Activated CD4-positive, CD25-positive, alpha-beta regulatory T cell treated with anti-CD3 and anti-CD28 coated beads, Interleukin-2, amount 50 U/mL, for 24 hours (primary cell): Measurements from ENCODE around the gene FAM76B.
"Not testable (repeated sequence)": the region's sequence is repeated elsewhere in the genome, so short reads cannot be mapped to it uniquely, and the experiment has no call there.

Experiments
- ATAC-seq, 2 donors: fragments of 150-1000 bp; cut with Tn5 transposase; one replicate each; pipeline ENCODE4 v1.10.0; 2021; ENCODE audit warnings: mild to moderate bottlenecking in 1 of 2, moderate library complexity in 1 of 2

The FAM76B gene

DNA sequence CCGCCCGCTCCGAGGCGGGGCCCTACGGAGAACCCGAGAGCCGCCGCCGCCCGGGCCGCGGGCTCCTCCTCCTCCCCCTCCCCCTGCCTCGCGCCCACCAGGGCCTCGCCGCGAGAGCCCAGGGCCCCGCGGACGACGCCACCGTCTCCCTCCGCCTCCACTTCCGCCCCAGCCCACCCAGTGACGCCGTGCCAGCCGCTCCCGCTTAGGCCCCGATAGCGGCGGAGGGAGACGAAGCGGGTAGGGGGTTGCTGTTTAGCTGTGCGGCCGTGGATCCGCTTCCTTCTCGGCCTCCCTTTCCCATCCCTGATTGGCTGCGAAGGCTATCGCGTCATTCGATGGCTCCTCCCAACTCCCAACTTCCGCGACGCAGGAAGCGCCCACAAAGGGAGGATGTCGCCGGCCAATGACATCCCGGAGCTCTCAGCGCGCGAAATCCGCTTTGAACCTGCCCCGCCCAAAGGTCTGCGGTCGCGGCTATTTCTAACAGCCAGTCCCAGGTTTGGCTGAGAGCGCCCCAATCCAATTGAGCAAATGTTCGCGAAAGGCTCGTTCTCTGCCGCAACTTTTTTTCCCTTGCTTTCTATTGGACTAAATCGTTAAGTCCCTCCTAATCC is at the start of gene FAM76B:
TSS of gene FAM76B (minus strand) at position 277 of the 617 bp plus-strand sequence. CDS start 304 bp downstream, outside the sequence.
- ATAC-seq = peak; percentile 77 to 82

- ATAC-seq = peak; percentile 66 to 67
These were observed 46.3 kb upstream of the FAM76B start for GRCh38 chr11:95835768-95836488.

DNA sequence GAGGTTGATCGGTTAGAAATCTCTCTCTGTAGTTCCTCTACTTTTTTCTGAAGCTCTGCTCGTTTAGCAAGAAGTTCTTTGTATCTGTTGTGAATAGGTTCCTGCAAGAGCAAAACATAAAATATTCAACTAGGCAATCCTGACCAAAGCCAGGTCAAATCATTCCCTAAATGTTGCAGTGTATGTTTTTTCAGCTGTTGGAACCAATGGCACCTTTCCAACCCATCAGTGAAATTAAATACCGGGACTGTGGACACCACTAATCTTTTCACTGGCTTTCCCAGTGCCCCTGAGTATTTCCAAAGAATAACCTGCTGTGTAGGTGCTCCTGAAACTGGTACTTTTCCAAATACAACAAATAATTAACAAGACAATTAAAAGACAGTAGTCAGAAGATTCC is 45.8 kb upstream of the FAM76B start:
- ATAC-seq = no peak

GRCh38 chr11:95833378-95833777 is 43.8 kb upstream of the FAM76B start:
- no peak for ATAC-seq

DNA sequence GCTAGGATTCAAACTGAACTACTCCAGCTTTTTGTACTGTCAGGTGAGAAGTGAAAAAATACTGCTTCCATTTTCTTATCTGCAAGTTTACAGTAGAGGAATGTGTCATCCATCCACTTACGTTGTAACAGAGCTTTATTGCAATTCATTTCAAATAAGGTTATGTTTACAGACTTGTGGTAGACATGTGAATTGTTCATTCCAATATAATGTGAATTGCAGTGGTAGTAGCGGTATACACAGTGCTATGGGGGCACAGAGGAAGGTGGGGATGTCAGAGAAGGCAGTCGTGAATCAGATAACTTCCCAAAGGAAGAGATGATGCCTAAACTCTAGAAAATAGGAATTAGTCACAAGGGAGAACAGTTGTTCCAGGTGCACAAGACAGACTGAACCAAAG is 43.2 kb upstream of the FAM76B start:
- no peak for ATAC-seq

- peak; percentile 66 to 78 for ATAC-seq
These were observed 41.8 kb upstream of the FAM76B start for GRCh38 chr11:95831198-95831883.

GRCh38 chr11:95829580-95830259 is 40.1 kb upstream of the FAM76B start:
- peak; percentile 66 to 70 for ATAC-seq

DNA sequence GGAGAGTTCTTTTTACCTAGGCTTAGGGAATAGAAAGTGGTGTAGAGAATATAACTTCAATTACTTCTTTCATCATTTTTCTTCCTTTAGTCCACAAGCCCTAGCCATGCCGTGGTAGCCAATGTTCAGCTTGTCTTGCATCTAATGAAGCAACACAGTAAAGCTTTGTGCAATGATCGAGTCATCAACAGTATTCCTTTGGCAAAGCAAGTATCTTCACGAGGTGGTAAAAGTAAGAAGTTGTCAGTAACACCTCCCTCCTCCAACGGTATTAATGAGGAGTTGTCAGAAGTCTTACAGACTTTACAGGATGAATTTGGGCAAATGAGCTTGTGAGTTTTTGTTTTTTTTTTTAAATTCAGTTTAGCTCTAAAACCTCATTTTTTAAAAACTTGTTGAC is 38.1 kb upstream of the FAM76B start:
- no peak for ATAC-seq

DNA sequence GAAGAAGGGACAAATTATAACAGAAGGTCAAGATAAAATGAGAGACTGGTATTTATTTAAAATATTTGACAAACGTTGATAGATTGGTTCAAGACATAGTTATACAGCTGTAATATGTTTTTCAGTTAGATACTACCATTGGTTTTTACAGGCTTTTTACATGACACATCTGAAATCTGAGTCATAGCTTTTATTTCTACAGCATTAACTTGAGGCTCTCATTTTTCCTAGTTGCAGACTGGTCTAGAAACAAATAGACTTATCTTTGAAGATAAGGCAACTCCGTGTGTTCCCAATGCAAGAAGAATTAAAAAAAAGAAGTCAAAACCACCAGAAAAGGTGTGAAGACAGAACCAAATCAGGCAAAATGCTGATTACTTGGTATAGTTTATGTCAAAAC is 32.1 kb upstream of the FAM76B start:
- ATAC-seq = no peak

GRCh38 chr11:95816037-95816436 is 26.5 kb upstream of the FAM76B start:
- peak in 1 of 2 donors; percentile 27 for ATAC-seq

DNA sequence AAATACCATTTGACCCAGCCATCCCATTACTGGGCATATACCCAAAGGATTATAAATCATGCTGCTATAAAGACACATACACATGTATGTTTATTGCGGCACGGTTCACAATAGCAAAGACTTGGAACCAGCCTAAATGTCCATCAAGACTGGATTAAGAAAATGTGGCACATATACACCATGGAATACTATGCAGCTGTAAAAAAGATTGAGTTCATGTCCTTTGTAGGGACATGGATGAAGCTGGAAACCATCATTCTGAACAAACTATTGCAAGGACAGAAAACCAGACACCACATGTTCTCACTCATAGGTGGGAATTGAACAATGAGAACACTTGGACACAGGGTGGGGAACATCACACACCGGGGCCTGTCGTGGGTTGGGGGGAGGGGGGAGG is 21.5 kb upstream of the FAM76B start:
- not testable (repeated sequence) for ATAC-seq

GRCh38 chr11:95806464-95806863 is 16.9 kb upstream of the FAM76B start:
- ATAC-seq = not testable (repeated sequence)

DNA sequence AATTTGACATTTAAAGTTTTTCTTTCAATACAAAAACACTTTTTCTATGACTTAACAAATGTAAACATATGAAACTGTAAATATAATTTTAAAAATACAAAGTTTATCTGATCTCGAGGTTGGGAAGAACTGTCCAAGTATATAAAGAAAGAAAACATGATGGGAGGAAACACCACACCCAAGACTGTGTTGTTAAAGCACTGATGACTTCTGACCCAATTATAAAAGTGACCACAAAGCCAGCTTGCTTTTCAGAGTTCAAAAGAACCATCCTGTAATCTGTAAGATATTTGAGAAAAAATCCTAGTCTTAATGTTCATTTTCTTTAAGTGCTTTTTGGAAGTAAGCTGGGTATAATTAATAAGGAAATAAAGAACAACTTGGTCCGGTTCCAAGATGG is 16.3 kb upstream of the FAM76B start:
- ATAC-seq = no peak

- ATAC-seq = no peak
These were observed 14.4 kb upstream of the FAM76B start for GRCh38 chr11:95803973-95804372.

DNA sequence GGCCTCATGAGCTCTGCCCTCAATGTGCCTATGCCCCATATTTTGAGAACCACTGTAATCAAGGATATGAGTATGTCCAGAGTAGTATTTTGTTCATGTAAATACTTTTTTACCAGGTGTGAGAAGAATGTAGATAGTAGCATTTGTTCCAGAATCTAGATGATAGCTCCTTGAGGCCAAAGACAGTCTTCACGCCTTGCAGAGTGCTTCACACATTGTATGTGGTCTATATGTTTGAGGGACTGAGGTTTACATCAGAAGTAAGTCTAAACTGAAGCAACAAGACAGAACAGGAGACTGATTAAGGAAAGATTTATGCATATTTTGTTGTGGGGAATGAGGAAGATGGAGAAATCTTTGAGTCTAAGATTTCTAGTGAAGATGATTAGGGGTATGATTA is 13.2 kb upstream of the FAM76B start:
- no peak for ATAC-seq

GRCh38 chr11:95800438-95800837 is 10.9 kb upstream of the FAM76B start:
- ATAC-seq = no peak

GRCh38 chr11:95799546-95799945 is 10.0 kb upstream of the FAM76B start:
- no peak for ATAC-seq

GRCh38 chr11:95796501-95796900 is 6.9 kb upstream of the FAM76B start:
- ATAC-seq = no peak

- no peak for ATAC-seq
These were observed 6.2 kb upstream of the FAM76B start for GRCh38 chr11:95795627-95796295.

- no peak for ATAC-seq
These were observed 4.5 kb upstream of the FAM76B start for GRCh38 chr11:95794086-95794485.

- no peak for ATAC-seq
These were observed 3.5 kb upstream of the FAM76B start for GRCh38 chr11:95793116-95793515.

- ATAC-seq = no peak
These were observed 3.1 kb upstream of the FAM76B start for GRCh38 chr11:95792700-95793099.

DNA sequence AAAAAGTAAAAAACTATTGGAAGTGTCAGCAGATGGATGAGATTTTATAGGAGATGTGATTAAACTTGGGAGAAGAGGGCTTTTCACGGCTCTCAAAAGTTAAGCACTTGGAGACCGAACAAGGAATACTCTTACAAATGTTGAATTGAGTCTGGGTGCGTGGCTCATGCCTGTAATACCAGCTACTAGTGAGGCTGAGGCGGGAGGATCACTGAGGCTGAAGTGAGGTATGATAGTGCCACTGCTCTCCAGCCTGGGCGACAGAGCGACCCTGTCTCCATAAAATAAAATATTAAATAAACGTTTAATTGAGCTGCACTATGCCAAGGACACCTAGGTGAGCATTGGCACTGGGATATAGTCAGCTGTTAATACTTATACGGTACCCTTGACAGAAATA is 2.6 kb upstream of the FAM76B start:
- no peak for ATAC-seq
